H9 (cell line): Measurements from ENCODE around the gene TMEM41B. TPM values are rescaled to one million over a fixed set of nuclear protein-coding genes. Genes with fewer than 3 reads are reported as not detected.

Experiments
- DNase-seq: peaks from one replicate; pipeline ENCODE4 v3.0.0-alpha.2; 2017
- H2AFZ ChIP-seq: one replicate; pipeline ENCODE4 v1.6.1; 2013; ENCODE audit warnings: mild to moderate bottlenecking, low read length, control low read depth, moderate library complexity
- H2AK5ac ChIP-seq: 2 replicates; pipeline ENCODE4 v1.6.1; 2013; ENCODE audit warnings: low read length, control low read depth, mixed read lengths; ENCODE audit not compliant: insufficient read length
- H2BK120ac ChIP-seq: one replicate; pipeline ENCODE4 v1.6.1; 2013; ENCODE audit warnings: low read depth, mild to moderate bottlenecking, low read length, control low read depth, inconsistent platforms; ENCODE audit not compliant: poor library complexity, severe bottlenecking
- H2BK12ac ChIP-seq: 2 replicates; pipeline ENCODE4 v1.6.1; 2013; ENCODE audit warnings: low read length, control low read depth, mixed read lengths, low read depth; ENCODE audit not compliant: insufficient read length
- H2BK15ac ChIP-seq: 2 replicates; pipeline ENCODE4 v1.6.1; 2013; ENCODE audit warnings: low read depth, low read length, control low read depth
- H2BK20ac ChIP-seq: one replicate; pipeline ENCODE4 v1.6.1; 2013; ENCODE audit warnings: low read depth, mild to moderate bottlenecking, low read length, control low read depth, inconsistent platforms; ENCODE audit not compliant: poor library complexity, severe bottlenecking
- H2BK5ac ChIP-seq: 2 replicates; pipeline ENCODE4 v1.6.1; 2013; ENCODE audit warnings: low read length, control low read depth, mixed read lengths; ENCODE audit not compliant: insufficient read length
- H3K14ac ChIP-seq: 2 replicates; pipeline ENCODE4 v1.6.1; 2013; ENCODE audit warnings: low read length, control low read depth; ENCODE audit not compliant: insufficient read depth
- H3K18ac ChIP-seq: 2 replicates; pipeline ENCODE4 v1.6.1; 2013; ENCODE audit warnings: low read depth, mild to moderate bottlenecking, mixed read lengths, low read length, control low read depth; ENCODE audit not compliant: insufficient read length
- H3K23ac ChIP-seq: 2 replicates; pipeline ENCODE4 v1.6.1; 2013; ENCODE audit warnings: low read length, control low read depth, mixed read lengths, low read depth; ENCODE audit not compliant: insufficient read length
- H3K23me2 ChIP-seq: 2 replicates; pipeline ENCODE4 v1.6.1; 2013; ENCODE audit warnings: low read depth, mild to moderate bottlenecking, mixed read lengths, low read length, control low read depth; ENCODE audit not compliant: insufficient read length, poor library complexity, severe bottlenecking
- H3K27ac ChIP-seq: 2 replicates; pipeline ENCODE4 v1.5.1; 2013; ENCODE audit warnings: low read length, control low read depth, mixed read lengths, low read depth; ENCODE audit not compliant: insufficient read length
- H3K27me3 ChIP-seq: 2 replicates; pipeline ENCODE4 v1.6.1; 2013; ENCODE audit warnings: low read length, control low read depth, inconsistent platforms; ENCODE audit not compliant: insufficient read depth
- H3K4ac ChIP-seq: 2 replicates; pipeline ENCODE4 v1.6.1; 2013; ENCODE audit warnings: low read depth, mild to moderate bottlenecking, control low read depth, inconsistent platforms, low read length, moderate library complexity
- H3K4me1 ChIP-seq: 2 replicates; pipeline ENCODE4 v1.6.1; 2013; ENCODE audit warnings: low read length, control low read depth, inconsistent platforms; ENCODE audit not compliant: insufficient read depth
- H3K4me2 ChIP-seq: 2 replicates; pipeline ENCODE4 v1.6.1; 2013; ENCODE audit warnings: low read length, control low read depth, mixed read lengths; ENCODE audit not compliant: insufficient read length, insufficient read depth
- H3K56ac ChIP-seq: 2 replicates; pipeline ENCODE4 v1.6.1; 2013; ENCODE audit warnings: low read depth, mild to moderate bottlenecking, mixed read lengths, low read length, control low read depth; ENCODE audit not compliant: insufficient read length
- H3K79me1 ChIP-seq: 2 replicates; pipeline ENCODE4 v1.6.1; 2013; ENCODE audit warnings: low read depth, mild to moderate bottlenecking, moderate library complexity, low read length, control low read depth, inconsistent platforms; ENCODE audit not compliant: insufficient read depth, poor library complexity, severe bottlenecking
- H3K79me2 ChIP-seq: 2 replicates; pipeline ENCODE4 v1.6.1; 2013; ENCODE audit warnings: low read length, control low read depth, inconsistent platforms; ENCODE audit not compliant: insufficient read depth
- H3K9ac ChIP-seq: 2 replicates; pipeline ENCODE4 v1.6.1; 2013; ENCODE audit warnings: low read length, control low read depth, mixed read lengths; ENCODE audit not compliant: insufficient read length; ENCODE audit errors: extremely low read depth
- H3K9me3 ChIP-seq: one replicate; pipeline ENCODE4 v1.6.1; 2013; ENCODE audit warnings: low read depth, low read length, inconsistent platforms; ENCODE audit not compliant: control insufficient read depth
- H3T11ph ChIP-seq: one replicate; pipeline ENCODE4 v1.6.1; 2013; ENCODE audit warnings: mild to moderate bottlenecking, low read length, control low read depth, inconsistent platforms
- H4K20me1 ChIP-seq: one replicate; pipeline ENCODE4 v1.6.1; 2013; ENCODE audit not compliant: control insufficient read depth, insufficient read length, insufficient read depth
- H4K5ac ChIP-seq: 2 replicates; pipeline ENCODE4 v1.6.1; 2013; ENCODE audit warnings: low read depth, mild to moderate bottlenecking, mixed read lengths, low read length, control low read depth; ENCODE audit not compliant: insufficient read length
- H4K8ac ChIP-seq: replicated peaks from 2 replicates; pipeline ENCODE4 v1.6.1; 2013; ENCODE audit warnings: low read length, control low read depth, mixed read lengths, low read depth; ENCODE audit not compliant: insufficient read length
- H4K91ac ChIP-seq: 2 replicates; pipeline ENCODE4 v1.6.1; 2013; ENCODE audit warnings: low read depth, mild to moderate bottlenecking, moderate library complexity, mixed read lengths, low read length, control low read depth; ENCODE audit not compliant: insufficient read length
- H3K27ac Mint-ChIP-seq, 3 experiments: 2 replicates in 2 of 3; 3 replicates in 1 of 3; pipeline ENCODE4 v1.8.0; 2020 to 2021; ENCODE audit warnings: mixed read lengths in 3 of 3, mild to moderate bottlenecking in 1 of 3, moderate library complexity in 1 of 3
- H3K27me3 Mint-ChIP-seq: 2 replicates; pipeline ENCODE4 v1.8.0; 2021; ENCODE audit warnings: low read depth, mild to moderate bottlenecking, moderate library complexity, mixed read lengths
- H3K36me3 Mint-ChIP-seq, 3 experiments: 2 replicates in 2 of 3; 3 replicates in 1 of 3; pipeline ENCODE4 v1.8.0; 2020 to 2021; ENCODE audit warnings: low read depth in 3 of 3, mixed read lengths in 3 of 3; ENCODE audit not compliant: insufficient read depth in 1 of 3
- H3K4me1 Mint-ChIP-seq, 2 experiments: 2 replicates each; pipeline ENCODE4 v1.8.0; 2020; ENCODE audit warnings: mixed read lengths in 2 of 2
- H3K4me3 Mint-ChIP-seq, 2 experiments: 2 replicates in 1 of 2; 3 replicates in 1 of 2; pipeline ENCODE4 v1.8.0; 2020 to 2021; ENCODE audit warnings: mild to moderate bottlenecking in 2 of 2, mixed read lengths in 2 of 2, moderate library complexity in 1 of 2
- H3K9me3 Mint-ChIP-seq, 2 experiments: 2 replicates in 1 of 2; 3 replicates in 1 of 2; pipeline ENCODE4 v1.8.0; 2020; ENCODE audit warnings: mild to moderate bottlenecking in 2 of 2, mixed read lengths in 2 of 2, moderate library complexity in 1 of 2
- WGBS: extraction: QIAGEN DNeasy Blood & Tissue Kit; methylation state at CpG from one replicate; pipeline ENCODE4 v1.1.7; 2013; ENCODE audit warnings: missing lambda C conversion rate, low lambda C conversion rate, mixed read lengths; ENCODE audit not compliant: insufficient read length; ENCODE audit errors: extremely low coverage; 5-methylcytosine and 5-hydroxymethylcytosine counted together
- total RNA-seq: library from RNA; stranded (reverse); gene quantifications from 2 replicates; pipeline ENCODE4 v1.2.1, GENCODE V29; 2021
- TF ChIP-seq, protein P1 (sequence below): fragments of 200-600 bp; sonication (generic); conservative IDR thresholded peaks from 3 replicates; pipeline ENCODE4 v1.8.0; 2021; ENCODE audit warnings: antibody characterized with exemption, mild to moderate bottlenecking

The TMEM41B gene
- total RNA-seq, 1 experiment from 2014 or later: 48.7 TPM

DNA sequence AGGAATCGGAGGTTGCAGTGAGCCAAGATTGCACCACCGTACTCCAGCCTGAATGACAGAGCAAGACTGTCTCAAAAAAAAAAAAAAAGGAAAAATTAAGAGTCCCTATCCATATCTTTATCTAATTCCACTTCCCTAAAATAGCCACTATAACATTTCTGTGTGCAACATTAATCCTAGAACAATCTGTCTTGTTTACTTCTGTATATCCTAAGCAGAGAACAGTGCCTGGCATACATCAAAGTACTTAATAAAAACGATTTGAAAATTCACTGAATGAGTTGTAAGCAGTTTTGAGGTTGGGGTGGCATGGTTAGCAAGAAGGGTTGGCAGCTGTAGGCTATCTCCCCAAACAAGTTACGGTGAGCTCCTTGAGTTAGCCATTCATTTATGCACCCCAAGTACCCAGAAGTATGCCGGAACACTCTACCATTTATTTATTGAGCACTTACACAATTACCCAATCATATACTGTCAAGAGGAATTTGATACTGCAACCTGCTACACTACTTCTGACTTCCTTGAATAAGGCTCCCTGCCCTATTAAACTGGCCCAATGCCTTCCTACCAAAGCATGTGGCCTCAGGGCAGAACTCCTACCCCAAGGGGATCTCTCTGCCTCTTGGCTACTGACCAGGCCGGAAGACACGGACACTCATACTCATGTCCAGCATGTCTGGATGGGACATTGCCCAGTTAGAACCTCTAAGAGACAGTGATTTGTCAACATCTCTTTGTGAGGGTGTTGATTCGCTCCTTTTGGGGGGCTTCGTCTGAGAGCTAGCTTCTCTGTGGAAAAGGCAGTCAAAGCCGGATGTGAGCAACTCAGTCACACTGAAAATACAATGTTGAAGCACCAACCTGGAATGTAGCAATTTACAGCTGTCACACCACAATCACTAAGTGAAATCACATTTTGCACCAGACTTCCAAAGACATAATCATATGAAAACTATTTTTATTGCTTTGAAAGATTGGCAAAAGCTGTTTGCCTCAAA, 16.3 kb upstream of the TMEM41B start:
- Histone ChIP-seq H4K5ac (no peak overlapping the region), H4K91ac (no peak overlapping the region), H3K23me2 (no peaks in the 10 kb centered on the region), H3K14ac (no peak overlapping the region), H3K23ac (no peak overlapping the region), H3K27me3 (no peaks in the 10 kb centered on the region), H3K18ac (no peak overlapping the region), H3K79me1 (no peaks in the 10 kb centered on the region), H3K79me2 (no peaks in the 10 kb centered on the region; the same call in 1 of the 2 replicates), H2BK15ac (no peak overlapping the region), H3K9me3 (no peaks in the 10 kb centered on the region), H3K9ac (no peak overlapping the region), H2BK12ac (no peak overlapping the region), H3T11ph (no peak overlapping the region), H2AK5ac (no peak overlapping the region), H4K8ac (no peak overlapping the region), H3K56ac (peak overlapping the region; percentile 32), H2AFZ (no peak overlapping the region), H2BK5ac (no peak overlapping the region), H2BK120ac (no peak overlapping the region), H3K4ac (no peak overlapping the region), H3K4me2 (no peak overlapping the region), H4K20me1 (no peaks in the 10 kb centered on the region), H2BK20ac (peak overlapping the region; percentile 60), H3K4me1 (no peaks in the 10 kb centered on the region), H3K27ac (no peak overlapping the region)
- no CpG with 5 or more reads among the region's 10 CpGs for WGBS
- Mint-ChIP-seq H3K27me3 (no peaks in the 10 kb centered on the region), H3K27ac (peak overlapping the region in 1 of 3 experiments; percentile 19; a peak in 2 of 7 replicates), H3K9me3 (no peaks in the 10 kb centered on the region), H3K4me3 (no peak overlapping the region), H3K36me3 (no peaks in the 10 kb centered on the region; a peak in 1 of 7 replicates), H3K4me1 (0 out of 4 replicates have a peak, but pooled peaks cover 0 to 4% of the 10 kb centered on the region in 2 experiments)
- TF ChIP-seq, protein P1, sequence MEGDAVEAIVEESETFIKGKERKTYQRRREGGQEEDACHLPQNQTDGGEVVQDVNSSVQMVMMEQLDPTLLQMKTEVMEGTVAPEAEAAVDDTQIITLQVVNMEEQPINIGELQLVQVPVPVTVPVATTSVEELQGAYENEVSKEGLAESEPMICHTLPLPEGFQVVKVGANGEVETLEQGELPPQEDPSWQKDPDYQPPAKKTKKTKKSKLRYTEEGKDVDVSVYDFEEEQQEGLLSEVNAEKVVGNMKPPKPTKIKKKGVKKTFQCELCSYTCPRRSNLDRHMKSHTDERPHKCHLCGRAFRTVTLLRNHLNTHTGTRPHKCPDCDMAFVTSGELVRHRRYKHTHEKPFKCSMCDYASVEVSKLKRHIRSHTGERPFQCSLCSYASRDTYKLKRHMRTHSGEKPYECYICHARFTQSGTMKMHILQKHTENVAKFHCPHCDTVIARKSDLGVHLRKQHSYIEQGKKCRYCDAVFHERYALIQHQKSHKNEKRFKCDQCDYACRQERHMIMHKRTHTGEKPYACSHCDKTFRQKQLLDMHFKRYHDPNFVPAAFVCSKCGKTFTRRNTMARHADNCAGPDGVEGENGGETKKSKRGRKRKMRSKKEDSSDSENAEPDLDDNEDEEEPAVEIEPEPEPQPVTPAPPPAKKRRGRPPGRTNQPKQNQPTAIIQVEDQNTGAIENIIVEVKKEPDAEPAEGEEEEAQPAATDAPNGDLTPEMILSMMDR: no peak
- DNase-seq: no peak
